Liver (tissue), 9 donors: ENCODE measurements around the gene SOST. TPM values are rescaled to one million over a fixed set of nuclear protein-coding genes. Genes with fewer than 3 reads are reported as not detected.

Source experiments
- DNase-seq: peaks from one replicate; pipeline ENCODE4 v3.0.0-alpha.2; 2017; ENCODE audit warnings: low spot score
- H3K27ac ChIP-seq, 2 donors: one replicate each; pipeline ENCODE4 v1.7.0; 2013; ENCODE audit warnings: inconsistent platforms in 2 of 2, low read length in 2 of 2, control low read depth in 1 of 2, low read depth in 1 of 2, mild to moderate bottlenecking in 1 of 2
- H3K27me3 ChIP-seq, 4 donors: one replicate each; pipeline versions ENCODE4 v1.6.1 to v1.7.0; 2013; ENCODE audit warnings: low read length in 3 of 4, inconsistent platforms in 1 of 4, mild to moderate bottlenecking in 1 of 4, moderate library complexity in 1 of 4; ENCODE audit not compliant: control insufficient read depth in 4 of 4, insufficient read depth in 4 of 4
- H3K36me3 ChIP-seq, 4 donors: one replicate each; pipeline versions ENCODE4 v1.6.1 to v1.7.0; 2013; ENCODE audit warnings: low read length in 3 of 4, mild to moderate bottlenecking in 3 of 4, low read depth in 1 of 4, moderate library complexity in 1 of 4; ENCODE audit not compliant: control insufficient read depth in 4 of 4, insufficient read depth in 3 of 4
- H3K4me1 ChIP-seq, 4 donors: one replicate each; pipeline versions ENCODE4 v1.6.1 to v1.7.0; 2013; ENCODE audit warnings: low read length in 3 of 4, mild to moderate bottlenecking in 3 of 4, moderate library complexity in 1 of 4; ENCODE audit not compliant: control insufficient read depth in 4 of 4, insufficient read depth in 4 of 4
- H3K4me3 ChIP-seq, 3 donors: one replicate each; pipeline versions ENCODE4 v1.6.1 to v1.7.0; 2013; ENCODE audit warnings: low read length in 3 of 3, control low read depth in 1 of 3, low read depth in 1 of 3, mild to moderate bottlenecking in 1 of 3
- H3K9ac ChIP-seq, 2 donors: one replicate each; pipeline ENCODE4 v1.7.0; 2013; ENCODE audit warnings: low read length in 2 of 2, mild to moderate bottlenecking in 2 of 2, moderate library complexity in 2 of 2, control low read depth in 1 of 2, low read depth in 1 of 2
- H3K9me3 ChIP-seq, 4 donors: one replicate each; pipeline versions ENCODE4 v1.6.1 to v1.7.0; 2013; ENCODE audit warnings: low read length in 3 of 4; ENCODE audit not compliant: control insufficient read depth in 4 of 4
- EGR1 ChIP-seq, 2 donors: IDR thresholded peaks; 2 replicates each; pipeline ENCODE4 v1.6.1; 2016 to 2018; ENCODE audit warnings: antibody characterized with exemption in 2 of 2, low read depth in 2 of 2
- FOXA1 ChIP-seq: IDR thresholded peaks from 2 replicates; pipeline ENCODE4 v1.6.1; 2016; ENCODE audit warnings: antibody characterized with exemption
- FOXA2 ChIP-seq: IDR thresholded peaks from 2 replicates; pipeline ENCODE4 v1.6.1; 2016; ENCODE audit warnings: antibody characterized with exemption
- GABPA ChIP-seq, 2 donors: IDR thresholded peaks in 1 of 2; conservative IDR thresholded peaks in 1 of 2; 2 replicates each; pipeline ENCODE4 v1.6.1; 2016; ENCODE audit warnings: antibody characterized with exemption in 2 of 2, mild to moderate bottlenecking in 1 of 2, moderate library complexity in 1 of 2
- HNF4A ChIP-seq, 2 donors: conservative IDR thresholded peaks; 2 replicates each; pipeline ENCODE4 v1.6.1; 2016; ENCODE audit warnings: antibody characterized with exemption in 2 of 2, mild to moderate bottlenecking in 2 of 2
- HNF4G ChIP-seq: IDR thresholded peaks from 2 replicates; pipeline ENCODE4 v1.6.1; 2016; ENCODE audit warnings: antibody characterized with exemption
- JUND ChIP-seq, 2 donors: IDR thresholded peaks; 2 replicates each; pipeline ENCODE4 v1.6.1; 2016; ENCODE audit warnings: antibody characterized with exemption in 2 of 2
- NR2F2 ChIP-seq: IDR thresholded peaks from 2 replicates; pipeline ENCODE4 v1.6.1; 2016; ENCODE audit warnings: antibody characterized with exemption
- RAD21 ChIP-seq, 2 donors: IDR thresholded peaks; 2 replicates each; pipeline ENCODE4 v1.6.1; 2016; ENCODE audit warnings: antibody characterized with exemption in 2 of 2, mild to moderate bottlenecking in 2 of 2
- RXRA ChIP-seq, 2 donors: IDR thresholded peaks; 2 replicates each; pipeline ENCODE4 v1.6.1; 2017 to 2018; ENCODE audit warnings: antibody characterized with exemption in 2 of 2, mild to moderate bottlenecking in 1 of 2
- SP1 ChIP-seq: IDR thresholded peaks from 2 replicates; pipeline ENCODE4 v1.6.1; 2018; ENCODE audit warnings: antibody characterized with exemption, mild to moderate bottlenecking
- TAF1 ChIP-seq: conservative IDR thresholded peaks from 2 replicates; pipeline ENCODE4 v1.6.1; 2016; ENCODE audit warnings: antibody characterized with exemption, mild to moderate bottlenecking
- YY1 ChIP-seq: IDR thresholded peaks from 2 replicates; pipeline ENCODE4 v1.6.1; 2016; ENCODE audit warnings: antibody characterized with exemption, mild to moderate bottlenecking
- WGBS: extraction: QIAGEN DNeasy Blood & Tissue Kit; methylation state at CpG from one replicate; pipeline ENCODE4 v1.1.7; 2013; 5-methylcytosine and 5-hydroxymethylcytosine counted together
- polyA plus RNA-seq, 2 donors: library from polyadenylated mRNA; stranded (reverse) in 1 of 2; unstranded in 1 of 2; fragments of 200-250 nt in 1 of 2; fragments of >200 nt in 1 of 2; fragmentation: Nextera tagmentation in 1 of 2; extraction: Ambion mirVana in 1 of 2; gene quantifications; one replicate each; pipeline versions ENCODE4 v1.2.1 to v1.2.3, GENCODE V29; 2013 to 2015
- total RNA-seq, 2 donors: library from RNA; depleted of rRNA; stranded (reverse); fragments of >200 nt; gene quantifications; one replicate each; pipeline ENCODE4 v1.2.3, GENCODE V29; 2014
- TF ChIP-seq, protein P1 (sequence below): fragments of 150-350 bp; IDR thresholded peaks from 2 replicates; pipeline ENCODE4 v1.5.1; 2017; ENCODE audit warnings: improper control_type of control experiment, low read depth, low read length; ENCODE audit not compliant: missing input control
- TF ChIP-seq, protein P2 (sequence below): IDR thresholded peaks from 2 replicates; pipeline ENCODE4 v1.6.1; 2016; ENCODE audit warnings: antibody characterized with exemption
- TF ChIP-seq, protein P3 (sequence below): IDR thresholded peaks from 2 replicates; pipeline ENCODE4 v1.6.1; 2016; ENCODE audit warnings: antibody characterized with exemption, mild to moderate bottlenecking
- TF ChIP-seq, protein P4 (sequence below): IDR thresholded peaks from 2 replicates; pipeline ENCODE4 v1.6.1; 2016; ENCODE audit warnings: antibody characterized with exemption
- TF ChIP-seq, protein P5 (sequence below): IDR thresholded peaks from 2 replicates; pipeline ENCODE4 v1.6.1; 2016; ENCODE audit warnings: antibody characterized with exemption
- donor health status: healthy.
- donor health status: healthy.
- donor health status: healthy.
- donor health status: healthy.
- donor health status: healthy.

The SOST gene
- total and polyA plus RNA-seq, 4 donors, result not detected

DNA sequence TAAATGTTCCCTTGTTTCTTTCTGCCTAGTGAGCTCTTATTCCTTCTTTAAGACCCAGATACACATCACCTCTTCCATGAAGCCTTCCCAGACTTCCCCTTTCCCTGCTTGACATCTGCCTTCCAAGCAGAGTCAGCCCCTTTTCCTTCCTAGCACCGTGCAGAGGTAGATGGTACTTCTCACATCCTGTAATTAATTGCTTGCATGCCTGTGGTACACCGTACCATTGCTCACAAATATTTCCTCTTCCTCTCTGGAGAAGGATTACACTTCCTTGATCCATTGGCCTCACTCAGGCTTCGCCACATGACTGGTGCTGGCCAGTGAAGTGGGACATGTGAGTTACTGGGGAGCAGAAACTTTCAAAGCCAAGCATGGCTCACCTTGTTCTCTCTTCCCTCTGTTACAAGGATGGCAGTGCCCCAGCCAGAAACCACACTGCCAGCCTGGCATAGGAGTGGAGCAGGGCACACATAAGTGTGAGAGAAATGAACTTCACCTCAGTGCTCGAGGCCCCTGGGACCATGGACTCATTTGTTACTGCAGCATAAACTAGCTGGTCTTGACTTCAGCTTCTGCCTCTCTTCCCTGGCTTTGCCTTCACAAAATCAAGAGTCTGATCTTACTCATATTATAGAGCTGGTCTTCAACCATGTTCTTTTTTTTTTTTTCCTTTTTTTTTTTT is 44.0 kb downstream of the SOST start:
- H3K36me3 ChIP-seq, result no peaks in the 10 kb centered on the region
- H3K9ac ChIP-seq, result no peak overlapping the region
- peaks cover 0 to 6% (median 0%) of the 10 kb centered on the region in 4 donors for H3K27me3 ChIP-seq
- H3K4me1 ChIP-seq, result peaks cover 3 to 10% (median 6%) of the 10 kb centered on the region in 4 donors
- WGBS, result 68% methylated on average over 4 of the region's 4 CpGs
- TF ChIP-seq NR2F2 (no peak), EGR1 (IDR thresholded peaks at IDR 0.05; ENCODE audit: low read depth in 2 of 2) (no peak), TAF1 (no peak), GABPA (IDR thresholded peaks at IDR 0.05 in 1 of 2, conservative IDR thresholded peaks at IDR 0.05 in 1 of 2) (no peak), YY1 (no peak), RXRA (IDR thresholded peaks at IDR 0.05) (no peak), RAD21 (IDR thresholded peaks at IDR 0.05) (no peak), HNF4G (no peak), HNF4A (conservative IDR thresholded peaks at IDR 0.05) (no peak), SP1 (no peak), FOXA2 (no peak), JUND (IDR thresholded peaks at IDR 0.05) (no peak), FOXA1 (no peak)
- TF ChIP-seq, protein P1, sequence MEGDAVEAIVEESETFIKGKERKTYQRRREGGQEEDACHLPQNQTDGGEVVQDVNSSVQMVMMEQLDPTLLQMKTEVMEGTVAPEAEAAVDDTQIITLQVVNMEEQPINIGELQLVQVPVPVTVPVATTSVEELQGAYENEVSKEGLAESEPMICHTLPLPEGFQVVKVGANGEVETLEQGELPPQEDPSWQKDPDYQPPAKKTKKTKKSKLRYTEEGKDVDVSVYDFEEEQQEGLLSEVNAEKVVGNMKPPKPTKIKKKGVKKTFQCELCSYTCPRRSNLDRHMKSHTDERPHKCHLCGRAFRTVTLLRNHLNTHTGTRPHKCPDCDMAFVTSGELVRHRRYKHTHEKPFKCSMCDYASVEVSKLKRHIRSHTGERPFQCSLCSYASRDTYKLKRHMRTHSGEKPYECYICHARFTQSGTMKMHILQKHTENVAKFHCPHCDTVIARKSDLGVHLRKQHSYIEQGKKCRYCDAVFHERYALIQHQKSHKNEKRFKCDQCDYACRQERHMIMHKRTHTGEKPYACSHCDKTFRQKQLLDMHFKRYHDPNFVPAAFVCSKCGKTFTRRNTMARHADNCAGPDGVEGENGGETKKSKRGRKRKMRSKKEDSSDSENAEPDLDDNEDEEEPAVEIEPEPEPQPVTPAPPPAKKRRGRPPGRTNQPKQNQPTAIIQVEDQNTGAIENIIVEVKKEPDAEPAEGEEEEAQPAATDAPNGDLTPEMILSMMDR, result no peak
- TF ChIP-seq, protein P2, sequence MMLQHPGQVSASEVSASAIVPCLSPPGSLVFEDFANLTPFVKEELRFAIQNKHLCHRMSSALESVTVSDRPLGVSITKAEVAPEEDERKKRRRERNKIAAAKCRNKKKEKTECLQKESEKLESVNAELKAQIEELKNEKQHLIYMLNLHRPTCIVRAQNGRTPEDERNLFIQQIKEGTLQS, result no peak
- TF ChIP-seq, protein P3, sequence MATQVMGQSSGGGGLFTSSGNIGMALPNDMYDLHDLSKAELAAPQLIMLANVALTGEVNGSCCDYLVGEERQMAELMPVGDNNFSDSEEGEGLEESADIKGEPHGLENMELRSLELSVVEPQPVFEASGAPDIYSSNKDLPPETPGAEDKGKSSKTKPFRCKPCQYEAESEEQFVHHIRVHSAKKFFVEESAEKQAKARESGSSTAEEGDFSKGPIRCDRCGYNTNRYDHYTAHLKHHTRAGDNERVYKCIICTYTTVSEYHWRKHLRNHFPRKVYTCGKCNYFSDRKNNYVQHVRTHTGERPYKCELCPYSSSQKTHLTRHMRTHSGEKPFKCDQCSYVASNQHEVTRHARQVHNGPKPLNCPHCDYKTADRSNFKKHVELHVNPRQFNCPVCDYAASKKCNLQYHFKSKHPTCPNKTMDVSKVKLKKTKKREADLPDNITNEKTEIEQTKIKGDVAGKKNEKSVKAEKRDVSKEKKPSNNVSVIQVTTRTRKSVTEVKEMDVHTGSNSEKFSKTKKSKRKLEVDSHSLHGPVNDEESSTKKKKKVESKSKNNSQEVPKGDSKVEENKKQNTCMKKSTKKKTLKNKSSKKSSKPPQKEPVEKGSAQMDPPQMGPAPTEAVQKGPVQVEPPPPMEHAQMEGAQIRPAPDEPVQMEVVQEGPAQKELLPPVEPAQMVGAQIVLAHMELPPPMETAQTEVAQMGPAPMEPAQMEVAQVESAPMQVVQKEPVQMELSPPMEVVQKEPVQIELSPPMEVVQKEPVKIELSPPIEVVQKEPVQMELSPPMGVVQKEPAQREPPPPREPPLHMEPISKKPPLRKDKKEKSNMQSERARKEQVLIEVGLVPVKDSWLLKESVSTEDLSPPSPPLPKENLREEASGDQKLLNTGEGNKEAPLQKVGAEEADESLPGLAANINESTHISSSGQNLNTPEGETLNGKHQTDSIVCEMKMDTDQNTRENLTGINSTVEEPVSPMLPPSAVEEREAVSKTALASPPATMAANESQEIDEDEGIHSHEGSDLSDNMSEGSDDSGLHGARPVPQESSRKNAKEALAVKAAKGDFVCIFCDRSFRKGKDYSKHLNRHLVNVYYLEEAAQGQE, result no peak
- TF ChIP-seq, protein P4, sequence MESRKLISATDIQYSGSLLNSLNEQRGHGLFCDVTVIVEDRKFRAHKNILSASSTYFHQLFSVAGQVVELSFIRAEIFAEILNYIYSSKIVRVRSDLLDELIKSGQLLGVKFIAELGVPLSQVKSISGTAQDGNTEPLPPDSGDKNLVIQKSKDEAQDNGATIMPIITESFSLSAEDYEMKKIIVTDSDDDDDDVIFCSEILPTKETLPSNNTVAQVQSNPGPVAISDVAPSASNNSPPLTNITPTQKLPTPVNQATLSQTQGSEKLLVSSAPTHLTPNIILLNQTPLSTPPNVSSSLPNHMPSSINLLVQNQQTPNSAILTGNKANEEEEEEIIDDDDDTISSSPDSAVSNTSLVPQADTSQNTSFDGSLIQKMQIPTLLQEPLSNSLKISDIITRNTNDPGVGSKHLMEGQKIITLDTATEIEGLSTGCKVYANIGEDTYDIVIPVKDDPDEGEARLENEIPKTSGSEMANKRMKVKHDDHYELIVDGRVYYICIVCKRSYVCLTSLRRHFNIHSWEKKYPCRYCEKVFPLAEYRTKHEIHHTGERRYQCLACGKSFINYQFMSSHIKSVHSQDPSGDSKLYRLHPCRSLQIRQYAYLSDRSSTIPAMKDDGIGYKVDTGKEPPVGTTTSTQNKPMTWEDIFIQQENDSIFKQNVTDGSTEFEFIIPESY, result no peak
- TF ChIP-seq, protein P5, sequence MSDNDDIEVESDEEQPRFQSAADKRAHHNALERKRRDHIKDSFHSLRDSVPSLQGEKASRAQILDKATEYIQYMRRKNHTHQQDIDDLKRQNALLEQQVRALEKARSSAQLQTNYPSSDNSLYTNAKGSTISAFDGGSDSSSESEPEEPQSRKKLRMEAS, result no peak
- no peak for DNase-seq
- no peak overlapping the region for H3K27ac ChIP-seq
- no peaks in the 10 kb centered on the region for H3K9me3 ChIP-seq
- no peak overlapping the region for H3K4me3 ChIP-seq
